Activated B cell treated with CpG ODN at 0.5 μM for 24 hours (primary cell): ENCODE measurements around the gene ADCK1. TPM values are rescaled to one million over a fixed set of nuclear protein-coding genes. Genes with fewer than 3 reads are reported as not detected.
"Not testable (repeated sequence)": the region's sequence is repeated elsewhere in the genome, so short reads cannot be mapped to it uniquely, and the experiment has no call there.

Experiments used
- ATAC-seq: fragments of 200-7000 bp; cut with Tn5 transposase; one replicate; pipeline ENCODE4 v1.10.0; 2021; ENCODE audit warnings: low read depth, mild to moderate bottlenecking, moderate library complexity
- CTCF ChIA-PET: fragments of 350-600 bp; sonication (Branson Sonifier 250); formaldehyde crosslinking; loops from one replicate; lab custom pipeline; 2021; ENCODE audit warnings: antibody characterized with exemption; lab: Charles Lee
- POLR2A ChIA-PET: fragments of 350-600 bp; sonication (Branson Sonifier 250); formaldehyde crosslinking; loops from one replicate; lab custom pipeline; 2021; ENCODE audit warnings: antibody characterized with exemption; lab: Charles Lee
- DNase-seq: peaks from one replicate; pipeline ENCODE4 v3.0.0; 2022
- H3K27ac Mint-ChIP-seq: one replicate; pipeline ENCODE4 v1.8.0; 2020; ENCODE audit warnings: mixed read lengths
- H3K27me3 Mint-ChIP-seq: one replicate; pipeline ENCODE4 v1.8.0; 2021; ENCODE audit warnings: mixed read lengths
- H3K36me3 Mint-ChIP-seq: one replicate; pipeline ENCODE4 v1.8.0; 2021; ENCODE audit warnings: low read depth, mixed read lengths
- H3K4me1 Mint-ChIP-seq: one replicate; pipeline ENCODE4 v1.8.0; 2021; ENCODE audit warnings: mixed read lengths
- H3K4me3 Mint-ChIP-seq: one replicate; pipeline ENCODE4 v1.8.0; 2020; ENCODE audit warnings: mild to moderate bottlenecking, mixed read lengths
- H3K9me3 Mint-ChIP-seq: one replicate; pipeline ENCODE4 v1.8.0; 2020; ENCODE audit warnings: mixed read lengths
- CTCF ChIP-seq: fragments of 200-600 bp; IDR thresholded peaks from one replicate; pipeline ENCODE4 v1.8.0; 2022; ENCODE audit warnings: antibody characterized with exemption, mild to moderate bottlenecking
- intact Hi-C: fragments of 100-400 bp; cut with micrococcal nuclease; formaldehyde crosslinking; loops from one replicate; pipeline ENCODE4 v1.15.1; 2024
- total RNA-seq: library from RNA; stranded (reverse); gene quantifications from 2 replicates; pipeline ENCODE4 v1.2.3, GENCODE V29; 2022

The ADCK1 gene
- total RNA-seq, 1 donor from 2014 or later = 8.6 TPM

- no peaks in the 10 kb centered on the region for H3K4me1 Mint-ChIP-seq
- no peak overlapping the region for H3K4me3 Mint-ChIP-seq
- no peaks in the 10 kb centered on the region for H3K36me3 Mint-ChIP-seq
- ATAC-seq (no peak), DNase-seq (no peak)
- peaks cover 2% of the 10 kb centered on the region for H3K27me3 Mint-ChIP-seq
- ChIA-PET CTCF (no interaction called here), POLR2A (no interaction called here)
- no peak for TF ChIP-seq CTCF
- intact Hi-C loops = no loop called here
- peaks cover 2% of the 10 kb centered on the region for H3K9me3 Mint-ChIP-seq
- H3K27ac Mint-ChIP-seq = no peak overlapping the region
Observed at GRCh38 chr14:77955816-77956484, 156.0 kb downstream of the ADCK1 start.

- H3K36me3 Mint-ChIP-seq, ATAC-seq, DNase-seq, H3K27ac Mint-ChIP-seq, CTCF ChIA-PET, POLR2A ChIA-PET, H3K27me3 Mint-ChIP-seq, intact Hi-C loops, H3K9me3 Mint-ChIP-seq, H3K4me1 Mint-ChIP-seq, H3K4me3 Mint-ChIP-seq: not testable (repeated sequence)
Observed at GRCh38 chr14:77959686-77960085, 159.8 kb downstream of the ADCK1 start.

GRCh38 chr14:77961847-77962580 lies 162.1 kb downstream of the ADCK1 start:
- Mint-ChIP-seq H3K27me3 (peaks cover 7% of the 10 kb centered on the region), H3K9me3 (no peaks in the 10 kb centered on the region), H3K27ac (no peak overlapping the region), H3K36me3 (no peaks in the 10 kb centered on the region), H3K4me1 (peaks cover 7% of the 10 kb centered on the region), H3K4me3 (no peak overlapping the region)
- ChIA-PET POLR2A (no interaction called here), CTCF (no interaction called here)
- no peak for ATAC-seq
- TF ChIP-seq CTCF = no peak
- DNase-seq = no peak
- intact Hi-C loops = no loop called here

- no peak for ATAC-seq
- DNase-seq = no peak
- Mint-ChIP-seq H3K9me3 (no peaks in the 10 kb centered on the region), H3K27ac (no peak overlapping the region), H3K36me3 (no peaks in the 10 kb centered on the region), H3K4me3 (no peak overlapping the region), H3K4me1 (peaks cover 7% of the 10 kb centered on the region), H3K27me3 (peaks cover 16% of the 10 kb centered on the region)
- TF ChIP-seq CTCF = no peak
- CTCF ChIA-PET = no interaction called here
- intact Hi-C loops = no loop called here
- POLR2A ChIA-PET = no interaction called here
Observed at GRCh38 chr14:77962731-77963520, 163.0 kb downstream of the ADCK1 start.

GRCh38 chr14:77964586-77964985 lies 164.7 kb downstream of the ADCK1 start:
- DNase-seq (no peak), ATAC-seq (no peak)
- Mint-ChIP-seq H3K4me3 (no peak overlapping the region), H3K36me3 (no peaks in the 10 kb centered on the region), H3K27me3 (peaks cover 30% of the 10 kb centered on the region), H3K27ac (no peak overlapping the region), H3K4me1 (peaks cover 7% of the 10 kb centered on the region), H3K9me3 (no peaks in the 10 kb centered on the region)
- intact Hi-C loops = no loop called here
- ChIA-PET CTCF (no interaction called here), POLR2A (no interaction called here)
- no peak for TF ChIP-seq CTCF
